Vein endothelial cell (primary cell): ENCODE measurements around the gene TMEM200A. TPM values are rescaled to one million over a fixed set of nuclear protein-coding genes. Genes with fewer than 3 reads are reported as not detected.

Experiments
- total RNA-seq: library from RNA; depleted of rRNA; stranded (reverse); fragments of >200 nt; gene quantifications from 2 replicates; pipeline ENCODE4 v1.2.3, GENCODE V29; 2012

Gene TMEM200A
- total RNA-seq: 0.33 and 0.67 TPM in 2 replicates

DNA sequence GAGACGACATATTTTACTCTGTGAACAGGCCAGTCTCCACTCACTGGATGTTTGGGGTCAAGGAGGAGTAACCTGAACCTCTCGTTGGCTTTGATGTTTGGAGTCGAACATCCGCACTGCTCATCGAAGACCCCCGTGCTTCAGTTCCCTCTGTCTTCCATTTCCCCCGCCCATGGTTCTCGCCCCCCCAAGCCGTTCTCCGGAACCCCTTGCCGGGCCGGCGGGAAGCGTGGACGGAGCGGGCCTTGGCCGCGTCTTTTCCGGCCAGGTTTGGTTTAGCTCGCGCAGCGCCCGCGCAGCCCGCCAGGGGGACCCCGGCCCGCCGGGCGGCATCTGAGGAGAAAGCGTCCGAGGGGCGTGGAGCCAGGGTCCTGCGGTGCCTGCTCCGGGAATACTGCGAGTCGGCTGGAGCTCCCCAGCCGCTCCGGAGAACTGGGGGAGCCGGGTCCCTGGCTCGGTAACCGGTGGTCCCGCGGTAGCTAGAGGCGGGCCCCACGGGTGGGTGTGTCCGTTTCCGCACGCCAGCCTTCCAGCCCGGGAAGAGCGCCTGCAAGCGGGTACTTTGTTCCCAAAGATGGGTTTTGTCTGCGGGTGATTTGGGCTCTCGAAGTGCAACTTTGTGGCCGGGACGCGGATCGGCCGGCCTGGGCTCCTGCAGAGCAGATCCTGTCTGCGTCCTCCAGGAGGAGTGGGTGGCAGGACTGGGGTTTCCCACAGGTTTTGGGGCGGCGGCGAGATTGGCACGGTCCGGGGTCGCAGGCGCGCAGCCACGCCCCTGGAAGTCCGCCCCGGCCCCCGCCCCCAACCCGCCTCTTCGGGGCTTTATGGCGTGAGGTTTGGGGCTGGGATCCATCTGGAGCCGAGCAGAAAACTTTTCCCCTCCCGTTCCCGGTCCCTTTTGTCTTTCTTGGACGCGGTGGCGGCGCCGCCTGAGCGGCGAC lies at the start of gene TMEM200A:
TMEM200A (plus strand) TSS at position 852 of the 941 bp plus-strand sequence. CDS start 74,406 bp downstream, outside the sequence.

Other genes with a start within 250 kb of the TMEM200A start
- not detected in 2 replicates for gene SAMD3, start 143.1 kb upstream of the TMEM200A start, total RNA-seq